HG02885 (cell line): Measurements from ENCODE around the gene SLC27A5.

Experiments
- ATAC-seq: cut with Tn5 transposase; IDR thresholded peaks from one replicate; pipeline ENCODE4 v1.9.1; 2021; ENCODE audit warnings: mild to moderate bottlenecking; ENCODE audit not compliant: unreplicated experiment, poor library complexity

Gene SLC27A5

GRCh38 chr19:58511353-58512208 is at the start of gene SLC27A5:
TSS of gene SLC27A5 (minus strand) at chr19:58511992. CDS start at chr19:58511955, 37 bp downstream.
- ATAC-seq, result no peak

GRCh38 chr19:58560921-58561320 is 49.1 kb upstream of the SLC27A5 start:
- no peak for ATAC-seq

- ATAC-seq, result no peak
Measured at GRCh38 chr19:58560007-58560887, 48.5 kb upstream of the SLC27A5 start.

GRCh38 chr19:58559275-58560006 is 47.6 kb upstream of the SLC27A5 start:
- ATAC-seq, result peak; percentile 25

GRCh38 chr19:58558623-58559274 is 47.0 kb upstream of the SLC27A5 start:
- peak; percentile 61 for ATAC-seq

- ATAC-seq, result peak; percentile 1
Measured at GRCh38 chr19:58558066-58558622, 46.4 kb upstream of the SLC27A5 start, which contains the start of gene UBE2M. TSS of gene UBE2M (minus strand) at chr19:58558611. CDS start at chr19:58558381, 230 bp downstream.

- no peak for ATAC-seq
Measured at GRCh38 chr19:58557221-58558065, 45.7 kb upstream of the SLC27A5 start.

GRCh38 chr19:58556622-58557220 is 44.9 kb upstream of the SLC27A5 start:
- ATAC-seq, result no peak

- ATAC-seq, result no peak
Measured at GRCh38 chr19:58555920-58556621, 44.3 kb upstream of the SLC27A5 start.

- ATAC-seq, result no peak
Measured at GRCh38 chr19:58555369-58555885, 43.6 kb upstream of the SLC27A5 start.

- peak; percentile 41 for ATAC-seq
Measured at GRCh38 chr19:58554494-58555368, 42.9 kb upstream of the SLC27A5 start, which contains the start of gene CHMP2A. TSS of gene CHMP2A (minus strand) at chr19:58555105. CDS start at chr19:58554212, 893 bp downstream.

- ATAC-seq, result no peak
Measured at GRCh38 chr19:58553799-58554493, 42.2 kb upstream of the SLC27A5 start.

- ATAC-seq, result no peak
Measured at GRCh38 chr19:58552655-58553054, 40.9 kb upstream of the SLC27A5 start.

GRCh38 chr19:58551577-58552471 is 40.0 kb upstream of the SLC27A5 start:
- no peak for ATAC-seq

- no peak for ATAC-seq
Measured at GRCh38 chr19:58551123-58551497, 39.3 kb upstream of the SLC27A5 start.
